A375 (cell line): Measurements from ENCODE around the gene REM1. TPM values are rescaled to one million over a fixed set of nuclear protein-coding genes. Genes with fewer than 3 reads are reported as not detected.

Source experiments
- total RNA-seq: library from RNA; depleted of rRNA; stranded (reverse); fragments of >200 nt; shearing (Covaris generic); gene quantifications from 2 replicates; pipeline ENCODE4 v1.2.3, GENCODE V29; 2014; rRNA removed

Gene REM1
- 0.23 and 1.5 TPM in 2 replicates for total RNA-seq

GRCh38 chr20:31474758-31475427, at the start of gene REM1, which contains the start of gene DEFB124:
REM1 (plus strand) TSS chr20:31475288; CDS start chr20:31476446, 1,158 bp downstream.
DEFB124 (minus strand) TSS chr20:31475127; CDS start chr20:31473013, 2,114 bp downstream.

GRCh38 chr20:31440012-31440659, 35.0 kb upstream of the REM1 start, which contains the start of gene DEFB123:
DEFB123 (plus strand) TSS chr20:31440632; CDS start chr20:31440699, 67 bp downstream.

GRCh38 chr20:31514154-31515071, 39.3 kb downstream of the REM1 start, which contains the start of gene HM13:
HM13 (plus strand) TSS chr20:31514442; CDS start chr20:31514552, 110 bp downstream.

Other genes with a start within 250 kb of the REM1 start
- gene DEFB115, start 217.6 kb upstream of the REM1 start, total RNA-seq, result not detected in 2 replicates
- not detected in 2 replicates for gene DEFB116, start 166.7 kb upstream of the REM1 start, total RNA-seq
- gene DEFB118, start 106.7 kb upstream of the REM1 start, total RNA-seq, result not detected in 2 replicates
- not detected in 2 replicates for gene DEFB119, start 84.7 kb upstream of the REM1 start, total RNA-seq
- not detected in 2 replicates for gene DEFB121, start 69.1 kb upstream of the REM1 start, total RNA-seq
- gene DEFB123, start 34.7 kb upstream of the REM1 start, total RNA-seq, result not detected in 2 replicates
- not detected in 2 replicates for gene DEFB124, start 161 bp upstream of the REM1 start, total RNA-seq
- 81.3 and 109 TPM in 2 replicates for gene HM13, start 39.2 kb downstream of the REM1 start, total RNA-seq
- 813 and 881 TPM in 2 replicates for gene ID1, start 130.0 kb downstream of the REM1 start, total RNA-seq
- gene COX4I2, start 162.6 kb downstream of the REM1 start, total RNA-seq, result not detected in 2 replicates
- 117 and 122 TPM in 2 replicates for gene BCL2L1, start 247.6 kb downstream of the REM1 start, total RNA-seq